Osteoblast (primary cell): ENCODE results near the gene GRM4. TPM values are rescaled to one million over a fixed set of nuclear protein-coding genes. Genes with fewer than 3 reads are reported as not detected.

ENCODE experiments used
- DNase-seq: peaks from one replicate; pipeline ENCODE4 v3.0.0; 2011; ENCODE audit warnings: low spot score, mixed read lengths; ENCODE audit not compliant: insufficient read length; ENCODE audit errors: missing footprints
- H2AFZ ChIP-seq: 2 replicates; pipeline ENCODE4 v1.6.0; 2011; ENCODE audit warnings: mild to moderate bottlenecking, low read length
- H3K27ac ChIP-seq: 2 replicates; pipeline ENCODE4 v1.5.1; 2011; ENCODE audit warnings: mild to moderate bottlenecking, low read depth, low read length, moderate library complexity
- H3K27me3 ChIP-seq: 2 replicates; pipeline ENCODE4 v1.6.0; 2012; ENCODE audit warnings: mild to moderate bottlenecking, control low read depth, inconsistent platforms, low read length, moderate library complexity; ENCODE audit not compliant: insufficient read depth
- H3K36me3 ChIP-seq: 2 replicates; pipeline ENCODE4 v1.5.1; 2011; ENCODE audit warnings: mild to moderate bottlenecking, low read length, control low read depth, moderate library complexity; ENCODE audit not compliant: insufficient read depth
- H3K4me1 ChIP-seq: 2 replicates; pipeline ENCODE4 v1.5.1; 2011; ENCODE audit warnings: mild to moderate bottlenecking, low read length, control low read depth, moderate library complexity; ENCODE audit not compliant: insufficient read depth
- H3K4me2 ChIP-seq: 2 replicates; pipeline ENCODE4 v1.6.0; 2011; ENCODE audit warnings: mild to moderate bottlenecking, low read length; ENCODE audit not compliant: insufficient read depth
- H3K4me3 ChIP-seq: fragments of 200-600 bp; sonication (generic); 3 replicates; pipeline ENCODE4 v1.5.1; 2012; ENCODE audit warnings: mild to moderate bottlenecking, low read length, inconsistent platforms; ENCODE audit not compliant: insufficient read depth
- H3K79me2 ChIP-seq: 2 replicates; pipeline ENCODE4 v1.6.0; 2012; ENCODE audit warnings: mild to moderate bottlenecking, low read length, control low read depth, inconsistent platforms; ENCODE audit not compliant: insufficient read depth
- H3K9me3 ChIP-seq: 2 replicates; pipeline ENCODE4 v1.5.1; 2011; ENCODE audit warnings: low read depth, low read length, control low read depth
- H4K20me1 ChIP-seq: 2 replicates; pipeline ENCODE4 v1.6.0; 2012; ENCODE audit warnings: mild to moderate bottlenecking, low read length, control low read depth; ENCODE audit not compliant: insufficient read depth
- CTCF ChIP-seq: IDR thresholded peaks from 2 replicates; pipeline ENCODE4 v1.5.1; 2011; ENCODE audit warnings: mild to moderate bottlenecking, low read depth, low read length, moderate library complexity; ENCODE audit errors: extremely low read depth
- total RNA-seq: library from RNA; depleted of rRNA; stranded (reverse); fragments of >200 nt; gene quantifications from 2 replicates; pipeline ENCODE4 v1.2.3, GENCODE V29; 2012

GRM4 gene
- total RNA-seq, 1 donor = 0.36 TPM

- Histone ChIP-seq H3K9me3 (no peaks in the 10 kb centered on the region), H3K4me2 (no peak overlapping the region), H3K4me1 (no peaks in the 10 kb centered on the region), H3K36me3 (no peaks in the 10 kb centered on the region), H2AFZ (no peak overlapping the region), H3K27ac (no peak overlapping the region), H3K79me2 (no peaks in the 10 kb centered on the region), H4K20me1 (no peaks in the 10 kb centered on the region), H3K4me3 (no peak overlapping the region), H3K27me3 (no peaks in the 10 kb centered on the region)
- no peak for TF ChIP-seq CTCF
- no peak for DNase-seq
Observed at GRCh38 chr6:34072727-34073126, 73.2 kb downstream of the GRM4 start.

DNA sequence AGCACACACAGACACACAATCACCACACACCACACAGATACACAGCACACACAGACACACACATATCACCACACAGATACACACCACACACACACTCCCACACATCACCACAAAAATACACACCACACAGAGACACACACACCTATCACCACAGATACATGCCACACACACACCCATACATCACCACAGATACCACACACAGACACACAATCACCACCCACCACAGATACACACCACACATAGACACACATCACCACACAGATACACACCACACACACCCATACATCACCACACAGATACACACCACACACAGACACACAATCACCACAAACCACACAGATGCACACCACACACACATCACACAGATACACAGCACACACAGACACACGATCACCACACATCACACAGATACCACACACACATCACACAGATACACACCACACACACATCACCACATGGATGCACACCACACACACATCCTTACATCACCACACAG, 74.0 kb downstream of the GRM4 start:
- Histone ChIP-seq H3K27ac (no peak overlapping the region), H3K36me3 (no peaks in the 10 kb centered on the region), H3K4me3 (no peak overlapping the region), H3K9me3 (no peaks in the 10 kb centered on the region), H3K27me3 (peaks cover 2% of the 10 kb centered on the region), H2AFZ (no peak overlapping the region), H3K4me1 (no peaks in the 10 kb centered on the region), H4K20me1 (no peaks in the 10 kb centered on the region), H3K79me2 (no peaks in the 10 kb centered on the region), H3K4me2 (no peak overlapping the region)
- TF ChIP-seq CTCF = no peak
- no peak for DNase-seq

GRCh38 chr6:34071136-34071883, 74.6 kb downstream of the GRM4 start:
- H3K79me2 ChIP-seq = no peaks in the 10 kb centered on the region
- no peak overlapping the region for H3K4me3 ChIP-seq
- DNase-seq = no peak
- H3K27me3 ChIP-seq = peaks cover 8% of the 10 kb centered on the region
- H3K4me1 ChIP-seq = peaks cover under 1% of the 10 kb centered on the region
- H2AFZ ChIP-seq = no peak overlapping the region
- H4K20me1 ChIP-seq = no peaks in the 10 kb centered on the region
- no peak overlapping the region for H3K4me2 ChIP-seq
- H3K36me3 ChIP-seq = no peaks in the 10 kb centered on the region
- no peak for TF ChIP-seq CTCF
- H3K27ac ChIP-seq = no peak overlapping the region
- no peaks in the 10 kb centered on the region for H3K9me3 ChIP-seq

DNA sequence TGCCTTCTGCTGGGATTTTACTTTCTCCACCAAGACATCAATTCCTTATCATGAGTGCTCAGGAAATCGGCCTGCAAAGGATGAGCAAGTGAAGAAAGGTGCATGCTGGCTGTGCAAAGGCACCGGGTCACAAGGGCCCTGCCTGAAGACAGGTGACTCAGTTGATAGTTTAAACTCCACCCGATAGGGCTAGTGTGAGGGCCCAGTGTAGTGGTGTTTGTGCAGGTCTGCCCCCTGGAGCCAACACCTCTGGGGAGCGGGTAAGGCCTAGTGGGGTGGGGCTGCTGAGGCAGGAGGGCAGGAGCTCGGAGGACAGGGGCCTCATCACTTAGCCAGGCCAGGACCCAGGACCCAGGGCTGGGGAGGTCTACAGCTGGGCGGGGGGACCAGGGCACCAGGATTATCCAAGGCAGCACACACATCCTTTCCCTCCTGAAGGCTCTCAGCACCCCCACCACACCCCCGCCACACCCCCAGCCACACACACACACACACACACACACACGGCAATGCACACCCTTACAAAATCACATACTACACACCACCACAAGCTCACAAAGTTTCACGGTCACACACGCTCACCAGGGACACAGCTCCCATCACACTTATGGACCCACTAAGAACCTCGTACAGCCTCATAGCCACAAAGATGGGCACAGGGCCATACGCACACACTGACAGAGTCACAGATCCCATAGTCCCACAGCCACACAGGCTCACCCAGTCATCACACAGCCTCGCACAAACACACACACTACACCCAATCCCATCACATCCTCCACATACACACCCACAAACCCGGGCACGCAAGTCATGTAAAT, 75.4 kb downstream of the GRM4 start:
- no peak overlapping the region for H3K4me2 ChIP-seq
- H3K27me3 ChIP-seq = peaks cover 16% of the 10 kb centered on the region
- DNase-seq = no peak
- no peaks in the 10 kb centered on the region for H3K79me2 ChIP-seq
- H4K20me1 ChIP-seq = no peaks in the 10 kb centered on the region
- H3K4me3 ChIP-seq = no peak overlapping the region
- H3K27ac ChIP-seq = no peak overlapping the region
- no peak overlapping the region for H2AFZ ChIP-seq
- no peak for TF ChIP-seq CTCF
- no peaks in the 10 kb centered on the region for H3K9me3 ChIP-seq
- no peaks in the 10 kb centered on the region for H3K36me3 ChIP-seq
- peaks cover 3% of the 10 kb centered on the region for H3K4me1 ChIP-seq
